Mesenchymal stem cell (in vitro differentiated cells and primary cell): ENCODE data around the gene NYAP2.

Experiments
- DNase-seq: peaks from one replicate; pipeline ENCODE4 v3.0.0-alpha.2; 2013
- H2AFZ ChIP-seq: one replicate; pipeline ENCODE4 v1.6.1; 2013; ENCODE audit warnings: low read depth, mild to moderate bottlenecking, control low read depth, inconsistent platforms, low read length, moderate library complexity
- H2AK5ac ChIP-seq: 2 replicates; pipeline ENCODE4 v1.6.1; 2013; ENCODE audit warnings: low read length, moderate library complexity, mild to moderate bottlenecking, inconsistent platforms; ENCODE audit not compliant: severe bottlenecking
- H2BK120ac ChIP-seq: one replicate; pipeline ENCODE4 v1.6.1; 2013; ENCODE audit warnings: low read depth, mild to moderate bottlenecking, inconsistent platforms, low read length, moderate library complexity
- H2BK12ac ChIP-seq, 2 experiments: one replicate each; pipeline ENCODE4 v1.6.1; 2013; ENCODE audit warnings: inconsistent platforms in 2 of 2, low read length in 2 of 2, mild to moderate bottlenecking in 2 of 2, moderate library complexity in 2 of 2, control low read depth in 1 of 2
- H2BK15ac ChIP-seq: one replicate; pipeline ENCODE4 v1.6.1; 2013; ENCODE audit warnings: mild to moderate bottlenecking, low read depth, inconsistent platforms; ENCODE audit not compliant: poor library complexity, severe bottlenecking
- H2BK5ac ChIP-seq: 2 replicates; pipeline ENCODE4 v1.6.1; 2013; ENCODE audit warnings: low read depth, mild to moderate bottlenecking, low read length, control low read depth, inconsistent platforms; ENCODE audit not compliant: poor library complexity, severe bottlenecking
- H3K14ac ChIP-seq, 2 experiments: one replicate each; pipeline ENCODE4 v1.6.1; 2013; ENCODE audit warnings: inconsistent platforms in 2 of 2, low read length in 2 of 2, control low read depth in 1 of 2, mild to moderate bottlenecking in 1 of 2, moderate library complexity in 1 of 2
- H3K18ac ChIP-seq, 2 experiments: one replicate each; pipeline ENCODE4 v1.6.1; 2013; ENCODE audit warnings: inconsistent platforms in 2 of 2, low read length in 2 of 2, control low read depth in 1 of 2, low read depth in 1 of 2, mild to moderate bottlenecking in 1 of 2
- H3K23ac ChIP-seq, 2 experiments: one replicate each; pipeline ENCODE4 v1.6.1; 2013; ENCODE audit warnings: inconsistent platforms in 2 of 2, low read length in 2 of 2, mild to moderate bottlenecking in 2 of 2, moderate library complexity in 2 of 2, control low read depth in 1 of 2
- H3K27ac ChIP-seq: 2 replicates; pipeline ENCODE4 v1.5.1; 2013; ENCODE audit warnings: mild to moderate bottlenecking, moderate library complexity, low read length, control low read depth, inconsistent platforms; ENCODE audit not compliant: poor library complexity, severe bottlenecking
- H3K27me3 ChIP-seq, 2 experiments: 2 replicates each; pipeline versions ENCODE4 v1.6.1 to v1.7.0; 2013; ENCODE audit warnings: low read length in 2 of 2, mild to moderate bottlenecking in 2 of 2, moderate library complexity in 2 of 2, control low read depth in 1 of 2, inconsistent platforms in 1 of 2; ENCODE audit not compliant: control insufficient read depth in 1 of 2, insufficient read depth in 1 of 2
- H3K36me3 ChIP-seq, 2 experiments: 2 replicates each; pipeline versions ENCODE4 v1.6.1 to v1.7.0; 2013; ENCODE audit warnings: low read length in 2 of 2, control low read depth in 1 of 2, inconsistent platforms in 1 of 2, low read depth in 1 of 2, mild to moderate bottlenecking in 1 of 2; ENCODE audit not compliant: insufficient read depth in 2 of 2, control insufficient read depth in 1 of 2
- H3K4ac ChIP-seq, 2 experiments: one replicate each; pipeline ENCODE4 v1.6.1; 2013; ENCODE audit warnings: inconsistent platforms in 2 of 2, low read length in 2 of 2, mild to moderate bottlenecking in 2 of 2, moderate library complexity in 2 of 2, control low read depth in 1 of 2, low read depth in 1 of 2
- H3K4me1 ChIP-seq: 2 replicates; pipeline ENCODE4 v1.6.1; 2013; ENCODE audit warnings: low read depth, low read length, control low read depth; ENCODE audit not compliant: control insufficient read depth, insufficient read depth
- H3K4me2 ChIP-seq: 2 replicates; pipeline ENCODE4 v1.6.1; 2013; ENCODE audit warnings: low read length, mild to moderate bottlenecking, inconsistent platforms; ENCODE audit not compliant: poor library complexity, severe bottlenecking
- H3K4me3 ChIP-seq, 2 experiments: 2 replicates each; pipeline versions ENCODE4 v1.5.1 to v1.7.0; 2013; ENCODE audit warnings: low read length in 2 of 2, mild to moderate bottlenecking in 2 of 2, control low read depth in 1 of 2, low read depth in 1 of 2; ENCODE audit not compliant: insufficient read depth in 1 of 2
- H3K79me1 ChIP-seq: replicated peaks from 2 replicates; pipeline ENCODE4 v1.6.1; 2013; ENCODE audit warnings: mild to moderate bottlenecking, control low read depth, low read length, inconsistent platforms; ENCODE audit not compliant: poor library complexity, severe bottlenecking
- H3K9ac ChIP-seq: 2 replicates; pipeline ENCODE4 v1.7.0; 2013; ENCODE audit warnings: mild to moderate bottlenecking, low read length, moderate library complexity
- H3K9me3 ChIP-seq: 2 replicates; pipeline ENCODE4 v1.7.0; 2013; ENCODE audit warnings: mild to moderate bottlenecking, low read length; ENCODE audit not compliant: control insufficient read depth
- H4K8ac ChIP-seq: one replicate; pipeline ENCODE4 v1.6.1; 2013; ENCODE audit warnings: inconsistent platforms, mild to moderate bottlenecking, low read length, moderate library complexity
- H4K91ac ChIP-seq: one replicate; pipeline ENCODE4 v1.6.1; 2013; ENCODE audit warnings: mild to moderate bottlenecking, low read length, inconsistent platforms
- WGBS: methylation state at CpG from one replicate; pipeline ENCODE4 v1.1.7; 2013; ENCODE audit warnings: mixed read lengths; 5-methylcytosine and 5-hydroxymethylcytosine counted together

The NYAP2 gene

DNA sequence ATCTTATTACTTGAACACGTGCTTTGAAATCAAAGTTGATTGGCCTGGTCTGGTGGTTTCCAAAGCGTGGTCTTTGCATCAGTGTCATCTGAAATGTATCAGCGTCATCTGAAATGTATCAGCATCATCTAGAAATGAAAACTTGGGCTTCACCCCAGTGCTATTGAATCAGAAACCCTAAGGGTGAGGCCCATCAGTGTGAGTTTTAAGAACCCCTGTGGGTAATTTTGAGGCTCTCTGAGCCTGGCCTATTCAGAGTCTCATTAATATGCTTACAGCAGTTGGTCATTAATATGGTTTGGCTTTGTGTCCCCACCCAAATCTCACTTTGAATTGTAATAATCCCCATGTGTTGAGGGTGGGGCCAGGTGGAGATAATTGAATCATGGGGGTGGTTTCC, 85.2 kb downstream of the NYAP2 start:
- Histone ChIP-seq H3K4ac (no peak overlapping the region), H2AFZ (no peak overlapping the region), H3K27ac (no peak overlapping the region), H3K36me3 (no peaks in the 10 kb centered on the region), H4K91ac (no peak overlapping the region), H3K4me3 (no peak overlapping the region), H3K4me2 (no peak overlapping the region), H3K14ac (no peak overlapping the region), H2BK12ac (no peak overlapping the region), H3K18ac (no peak overlapping the region), H2BK5ac (no peak overlapping the region), H2BK15ac (no peak overlapping the region), H3K9me3 (no peaks in the 10 kb centered on the region), H3K9ac (no peak overlapping the region), H3K4me1 (no peaks in the 10 kb centered on the region), H3K79me1 (no peaks in the 10 kb centered on the region), H3K27me3 (no peaks in the 10 kb centered on the region), H2AK5ac (no peak overlapping the region), H3K23ac (no peak overlapping the region), H2BK120ac (no peak overlapping the region), H4K8ac (no peak overlapping the region)
- no peak for DNase-seq
- WGBS, result 85% methylated on average over 3 of the region's 3 CpGs

- H2AFZ ChIP-seq, result no peak overlapping the region
- H3K4me3 ChIP-seq, result no peak overlapping the region
- no peak overlapping the region for H3K4ac ChIP-seq
- no peaks in the 10 kb centered on the region for H3K27me3 ChIP-seq
- H3K14ac ChIP-seq, result no peak overlapping the region
- H2AK5ac ChIP-seq, result no peak overlapping the region
- no peaks in the 10 kb centered on the region for H3K4me1 ChIP-seq
- no peak for DNase-seq
- H3K23ac ChIP-seq, result no peak overlapping the region
- 96% methylated on average over 3 of the region's 3 CpGs for WGBS
- no peak overlapping the region for H4K91ac ChIP-seq
- no peak overlapping the region for H3K4me2 ChIP-seq
- no peak overlapping the region for H2BK5ac ChIP-seq
- H2BK15ac ChIP-seq, result no peak overlapping the region
- H2BK120ac ChIP-seq, result no peak overlapping the region
- H3K9ac ChIP-seq, result no peak overlapping the region
- H3K9me3 ChIP-seq, result no peaks in the 10 kb centered on the region
- H3K27ac ChIP-seq, result no peak overlapping the region
- H3K18ac ChIP-seq, result no peak overlapping the region
- H4K8ac ChIP-seq, result no peak overlapping the region
- no peaks in the 10 kb centered on the region for H3K79me1 ChIP-seq
- no peaks in the 10 kb centered on the region for H3K36me3 ChIP-seq
- H2BK12ac ChIP-seq, result no peak overlapping the region
Observed at GRCh38 chr2:225486236-225486635, 86.7 kb downstream of the NYAP2 start.

GRCh38 chr2:225487878-225488416, 88.4 kb downstream of the NYAP2 start:
- Histone ChIP-seq H3K9ac (no peak overlapping the region), H2BK12ac (no peak overlapping the region), H2AFZ (no peak overlapping the region), H3K4me3 (no peak overlapping the region), H3K14ac (no peak overlapping the region), H3K36me3 (no peaks in the 10 kb centered on the region), H2BK120ac (no peak overlapping the region), H4K91ac (no peak overlapping the region), H4K8ac (no peak overlapping the region), H3K27ac (no peak overlapping the region), H2AK5ac (no peak overlapping the region), H3K27me3 (no peaks in the 10 kb centered on the region), H3K79me1 (no peaks in the 10 kb centered on the region), H3K9me3 (no peaks in the 10 kb centered on the region), H3K23ac (no peak overlapping the region), H3K4me2 (no peak overlapping the region), H3K4ac (no peak overlapping the region), H2BK15ac (no peak overlapping the region), H3K4me1 (no peaks in the 10 kb centered on the region), H2BK5ac (no peak overlapping the region), H3K18ac (no peak overlapping the region)
- 88% methylated on average over 1 of the region's 2 CpGs for WGBS
- no peak for DNase-seq

DNA sequence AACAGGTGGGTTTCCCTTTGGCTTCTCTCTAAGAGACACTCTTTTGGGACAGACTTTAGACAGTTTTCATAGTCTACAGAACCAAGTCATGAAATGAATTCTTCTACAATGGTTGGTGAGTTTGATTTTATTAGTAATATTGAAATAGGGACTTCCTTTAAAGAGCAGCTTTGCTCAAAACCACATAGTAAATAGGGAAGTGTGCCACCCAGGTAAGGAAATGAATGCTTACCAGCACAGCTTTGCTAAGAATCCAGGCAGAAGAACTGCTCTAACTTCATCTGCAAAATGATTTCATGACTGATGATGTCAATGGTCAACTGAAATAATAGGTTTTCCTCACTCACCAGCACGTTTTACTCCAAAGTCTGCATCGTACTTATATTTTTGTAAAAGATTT, 89.2 kb downstream of the NYAP2 start:
- DNase-seq, result no peak
- no peak overlapping the region for H2BK120ac ChIP-seq
- no peak overlapping the region for H3K27ac ChIP-seq
- H2AFZ ChIP-seq, result no peak overlapping the region
- H4K8ac ChIP-seq, result no peak overlapping the region
- H3K9ac ChIP-seq, result no peak overlapping the region
- no peak overlapping the region for H2AK5ac ChIP-seq
- no peak overlapping the region for H3K4me2 ChIP-seq
- no peak overlapping the region for H3K4me3 ChIP-seq
- no peaks in the 10 kb centered on the region for H3K9me3 ChIP-seq
- no peak overlapping the region for H3K23ac ChIP-seq
- H3K4ac ChIP-seq, result no peak overlapping the region
- H3K36me3 ChIP-seq, result no peaks in the 10 kb centered on the region
- H2BK5ac ChIP-seq, result no peak overlapping the region
- H2BK15ac ChIP-seq, result no peak overlapping the region
- H2BK12ac ChIP-seq, result no peak overlapping the region
- no peaks in the 10 kb centered on the region for H3K79me1 ChIP-seq
- H4K91ac ChIP-seq, result no peak overlapping the region
- H3K14ac ChIP-seq, result no peak overlapping the region
- H3K18ac ChIP-seq, result no peak overlapping the region
- H3K27me3 ChIP-seq, result no peaks in the 10 kb centered on the region
- WGBS, result no CpG with 5 or more reads among the region's 2 CpGs
- no peaks in the 10 kb centered on the region for H3K4me1 ChIP-seq
